Measurements from ENCODE around the gene VSIG10. TPM values are rescaled to one million over a fixed set of nuclear protein-coding genes. Genes with fewer than 3 reads are reported as not detected.

The VSIG10 gene
- total RNA-seq, 2 donors from 2014 or later = 60.0 to 69.0 TPM

- Histone ChIP-seq H3K27ac (no peak overlapping the region), H3K9me3 (no peaks in the 10 kb centered on the region), H3K4me3 (no peak overlapping the region), H3K4me1 (no peaks in the 10 kb centered on the region), H3K36me3 (no peaks in the 10 kb centered on the region), H3K27me3 (no peaks in the 10 kb centered on the region), H3K9ac (ENCODE audit: low read depth in 2 of 2, low read length in 2 of 2) (no peak overlapping the region)
- DNase-seq = no peak
- intact Hi-C loops (cut with DNase I) = no loop called here
- TF ChIP-seq CTCF (IDR thresholded peaks at IDR 0.05) = no peak
These were observed 3.9 kb upstream of the VSIG10 start for GRCh38 chr12:118107694-118108093.

GRCh38 chr12:118107011-118107410 lies 3.2 kb upstream of the VSIG10 start:
- no peak overlapping the region for H3K27ac ChIP-seq
- no peak for TF ChIP-seq CTCF (IDR thresholded peaks at IDR 0.05)
- no peak overlapping the region for H3K9ac ChIP-seq (ENCODE audit: low read depth in 2 of 2, low read length in 2 of 2)

GRCh38 chr12:118103201-118103600 lies 610 bp downstream of the VSIG10 start:
- H3K27me3 ChIP-seq = no peaks in the 10 kb centered on the region
- H3K9ac ChIP-seq (ENCODE audit: low read depth in 2 of 2, low read length in 2 of 2) = peak overlapping the region; percentile 81 to 94
- no peaks in the 10 kb centered on the region for H3K9me3 ChIP-seq
- intact Hi-C loops (cut with DNase I) = loop anchor here (5.0 kb wide), 1 partner anchor 41 kb away; the partner anchor contains the start of gene WSB2
- peaks cover 4% of the 10 kb centered on the region for H3K4me1 ChIP-seq
- peak overlapping the region; percentile 89 for H3K27ac ChIP-seq
- peak overlapping the region; percentile 95 for H3K4me3 ChIP-seq
- no peak for TF ChIP-seq CTCF (IDR thresholded peaks at IDR 0.05)
- peak; percentile 50 for DNase-seq
- no peaks in the 10 kb centered on the region for H3K36me3 ChIP-seq

More at GRCh38 chr12:118107011-118107410, 3.2 kb upstream of the VSIG10 start:
- no peaks in the 10 kb centered on the region for H3K4me1 ChIP-seq
- H3K4me3 ChIP-seq = no peak overlapping the region
- no peaks in the 10 kb centered on the region for H3K36me3 ChIP-seq
- H3K9me3 ChIP-seq = no peaks in the 10 kb centered on the region
- DNase-seq = no peak
- no peaks in the 10 kb centered on the region for H3K27me3 ChIP-seq
- intact Hi-C loops (cut with DNase I) = no loop called here

- Histone ChIP-seq H3K36me3 (no peaks in the 10 kb centered on the region), H3K9ac (ENCODE audit: low read depth in 2 of 2, low read length in 2 of 2) (peak overlapping the region; percentile 81 to 94), H3K4me3 (peak overlapping the region; percentile 95), H3K27ac (peak overlapping the region; percentile 89), H3K9me3 (no peaks in the 10 kb centered on the region), H3K27me3 (no peaks in the 10 kb centered on the region), H3K4me1 (peaks cover 4% of the 10 kb centered on the region)
- intact Hi-C loops (cut with DNase I) = loop anchor here (5.0 kb wide), 1 partner anchor 40 kb away; the partner anchor contains the start of gene WSB2
- TF ChIP-seq CTCF (IDR thresholded peaks at IDR 0.05) = no peak
- DNase-seq = no peak
These were observed 1.2 kb downstream of the VSIG10 start for GRCh38 chr12:118102609-118103008.

- Histone ChIP-seq H3K4me1 (peaks cover 4% of the 10 kb centered on the region), H3K27ac (peak overlapping the region; percentile 89), H3K27me3 (no peaks in the 10 kb centered on the region), H3K9ac (ENCODE audit: low read depth in 2 of 2, low read length in 2 of 2) (peak overlapping the region in 1 of 2 donors; percentile 81), H3K9me3 (no peaks in the 10 kb centered on the region), H3K36me3 (no peaks in the 10 kb centered on the region), H3K4me3 (no peak overlapping the region)
- TF ChIP-seq CTCF (IDR thresholded peaks at IDR 0.05) = no peak
- peak; percentile 66 for DNase-seq
- intact Hi-C loops (cut with DNase I) = loop anchor here (5.0 kb wide), 1 partner anchor 40 kb away; the partner anchor contains the start of gene WSB2
These were observed 1.7 kb downstream of the VSIG10 start for GRCh38 chr12:118102070-118102469.
